Coronary artery (tissue), 2 donors: ENCODE results near the gene QKI.

Source experiments
- DNase-seq: peaks from one replicate; pipeline ENCODE4 v3.0.0-alpha.2; 2017; ENCODE audit warnings: low spot score
- H3K27ac ChIP-seq, 2 donors: fragments of 200-600 bp; sonication (generic); one replicate each; pipeline ENCODE4 v1.5.1; 2016 to 2019
- H3K4me3 ChIP-seq: fragments of 200-600 bp; sonication (generic); 2 replicates; pipeline ENCODE4 v1.5.1; 2016; ENCODE audit warnings: mild to moderate bottlenecking, moderate library complexity
- TF ChIP-seq, protein P1 (sequence below): fragments of 200-600 bp; sonication (generic); IDR thresholded peaks from one replicate; pipeline ENCODE4 v1.5.1; 2019; ENCODE audit warnings: antibody characterized with exemption

QKI gene

DNA sequence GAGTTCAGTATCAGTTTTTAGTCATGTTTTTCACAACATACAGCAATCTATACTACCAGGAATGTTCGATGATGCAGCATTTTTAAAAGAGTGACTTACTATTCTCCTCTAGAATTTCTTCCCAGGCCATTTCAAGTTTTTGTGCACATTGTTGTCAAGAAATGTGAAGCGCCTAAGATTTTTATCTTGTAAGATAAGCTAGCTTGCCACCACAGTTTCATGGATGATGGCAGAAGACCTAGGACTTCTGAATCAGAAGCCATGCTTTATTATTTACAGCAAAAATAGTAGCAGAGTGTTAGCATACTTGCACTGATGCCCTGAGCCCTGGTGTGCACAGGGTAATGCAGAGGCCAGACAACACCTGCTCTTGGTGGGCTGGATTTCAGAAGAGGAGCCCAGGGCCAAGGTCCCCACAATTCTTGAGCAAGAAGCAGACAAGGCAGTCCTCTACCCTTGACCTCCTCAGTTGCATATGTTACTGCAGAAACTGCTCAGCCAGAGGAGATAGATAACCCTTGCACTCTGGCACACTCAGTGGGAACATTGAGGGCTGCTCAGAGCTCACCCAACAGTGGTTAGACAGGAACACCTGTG lies 99.2 kb downstream of the QKI start:
- no peak overlapping the region for H3K27ac ChIP-seq
- no peak for DNase-seq
- H3K4me3 ChIP-seq, result no peak overlapping the region
- TF ChIP-seq, protein P1, sequence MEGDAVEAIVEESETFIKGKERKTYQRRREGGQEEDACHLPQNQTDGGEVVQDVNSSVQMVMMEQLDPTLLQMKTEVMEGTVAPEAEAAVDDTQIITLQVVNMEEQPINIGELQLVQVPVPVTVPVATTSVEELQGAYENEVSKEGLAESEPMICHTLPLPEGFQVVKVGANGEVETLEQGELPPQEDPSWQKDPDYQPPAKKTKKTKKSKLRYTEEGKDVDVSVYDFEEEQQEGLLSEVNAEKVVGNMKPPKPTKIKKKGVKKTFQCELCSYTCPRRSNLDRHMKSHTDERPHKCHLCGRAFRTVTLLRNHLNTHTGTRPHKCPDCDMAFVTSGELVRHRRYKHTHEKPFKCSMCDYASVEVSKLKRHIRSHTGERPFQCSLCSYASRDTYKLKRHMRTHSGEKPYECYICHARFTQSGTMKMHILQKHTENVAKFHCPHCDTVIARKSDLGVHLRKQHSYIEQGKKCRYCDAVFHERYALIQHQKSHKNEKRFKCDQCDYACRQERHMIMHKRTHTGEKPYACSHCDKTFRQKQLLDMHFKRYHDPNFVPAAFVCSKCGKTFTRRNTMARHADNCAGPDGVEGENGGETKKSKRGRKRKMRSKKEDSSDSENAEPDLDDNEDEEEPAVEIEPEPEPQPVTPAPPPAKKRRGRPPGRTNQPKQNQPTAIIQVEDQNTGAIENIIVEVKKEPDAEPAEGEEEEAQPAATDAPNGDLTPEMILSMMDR, result no peak

DNA sequence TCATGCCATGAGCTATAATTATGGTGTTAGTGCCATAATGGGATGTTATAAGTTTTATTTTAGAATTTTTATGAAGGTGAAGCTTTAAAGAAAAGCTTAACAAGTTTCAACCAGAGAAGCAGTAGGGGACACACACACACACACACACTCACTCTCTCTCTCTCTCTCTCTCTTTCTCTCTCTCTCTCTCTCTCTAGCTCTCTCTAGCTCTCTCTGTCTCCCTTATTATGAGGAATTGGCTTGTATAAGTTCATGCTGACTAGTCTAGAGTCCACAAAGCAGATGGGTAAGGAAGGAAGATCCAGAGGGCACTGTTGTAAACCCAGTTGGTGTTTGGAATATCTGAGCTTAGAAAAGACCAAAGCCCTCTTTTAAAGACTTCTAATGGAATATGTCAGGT lies 102.4 kb downstream of the QKI start:
- H3K27ac ChIP-seq, result no peak overlapping the region
- TF ChIP-seq, protein P1, result no peak
- H3K4me3 ChIP-seq, result no peak overlapping the region
- DNase-seq, result no peak

DNA sequence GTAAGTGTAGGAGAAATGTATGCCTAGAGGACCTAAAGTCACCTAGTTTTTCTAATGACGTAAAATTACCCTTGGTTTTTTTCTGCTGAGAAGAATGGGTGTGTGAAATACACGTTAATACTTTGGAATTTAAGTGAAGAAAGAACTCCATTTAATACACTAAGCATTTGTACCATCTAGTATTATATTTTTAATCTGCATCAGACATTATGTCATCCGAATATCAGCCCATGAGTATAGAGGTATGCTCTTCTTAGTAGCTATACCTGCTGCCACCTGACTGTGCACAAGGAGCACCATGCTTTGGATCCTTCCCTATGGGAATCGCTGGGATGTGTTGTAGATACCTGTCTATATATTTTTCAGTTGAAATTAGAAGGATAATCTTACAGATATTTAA lies 106.4 kb downstream of the QKI start:
- TF ChIP-seq, protein P1, result no peak

GRCh38 chr6:163522033-163522432 lies 107.5 kb downstream of the QKI start:
- TF ChIP-seq, protein P1, result no peak
- Histone ChIP-seq H3K4me3 (no peak overlapping the region), H3K27ac (no peak overlapping the region)
- no peak for DNase-seq

More for the DNA sequence above, 106.4 kb downstream of the QKI start:
- Histone ChIP-seq H3K4me3 (no peak overlapping the region), H3K27ac (no peak overlapping the region)
- no peak for DNase-seq

GRCh38 chr6:163525926-163526325 lies 111.4 kb downstream of the QKI start:
- H3K4me3 ChIP-seq, result no peak overlapping the region
- TF ChIP-seq, protein P1, result no peak
- H3K27ac ChIP-seq, result no peak overlapping the region
- DNase-seq, result no peak

DNA sequence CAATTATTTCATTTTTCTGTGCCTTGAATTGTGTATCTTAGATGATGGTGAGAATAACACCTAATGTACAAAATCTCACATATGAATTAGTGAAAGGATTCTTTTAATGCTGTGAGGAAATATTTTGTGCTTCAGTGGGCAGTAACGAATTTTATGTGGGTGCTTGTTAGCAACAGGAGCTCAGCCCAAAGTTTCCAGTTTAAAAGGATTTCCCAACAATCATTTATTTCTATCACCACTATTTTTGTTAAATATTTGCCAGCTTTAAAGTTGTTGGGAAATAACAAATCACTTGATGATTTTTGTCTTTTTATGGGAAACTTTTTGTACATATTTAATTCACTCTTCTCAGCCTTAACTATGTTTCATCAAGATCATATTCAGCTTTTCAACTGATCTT lies 111.8 kb downstream of the QKI start:
- no peak overlapping the region for H3K4me3 ChIP-seq
- TF ChIP-seq, protein P1, result no peak
- no peak overlapping the region for H3K27ac ChIP-seq
- no peak for DNase-seq

DNA sequence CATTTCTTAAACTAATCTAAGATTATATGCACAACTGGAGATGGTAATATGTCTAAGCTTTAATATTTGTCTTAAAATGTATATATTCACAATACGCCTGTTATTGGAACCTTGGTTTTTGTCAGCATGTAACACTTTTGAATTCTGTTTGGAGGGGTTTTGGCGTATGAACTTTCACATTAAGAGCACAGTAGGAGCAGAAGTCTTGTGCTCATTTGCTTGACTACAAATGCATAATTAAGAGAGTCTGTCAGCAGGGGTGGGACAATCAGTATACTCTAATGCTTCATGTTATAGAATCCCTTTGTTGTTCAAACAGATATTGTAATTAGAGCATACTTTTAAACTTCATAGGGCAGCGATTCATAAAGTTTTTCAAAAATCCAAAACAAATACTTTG lies 112.8 kb downstream of the QKI start:
- TF ChIP-seq, protein P1, result no peak
- DNase-seq, result no peak
- no peak overlapping the region for H3K27ac ChIP-seq
- no peak overlapping the region for H3K4me3 ChIP-seq
